GM21423 (cell line): ENCODE data around the gene ADAT1.

Source experiments
- ATAC-seq: cut with Tn5 transposase; IDR thresholded peaks from one replicate; pipeline ENCODE4 v1.9.1; 2021; ENCODE audit warnings: mild to moderate bottlenecking, moderate library complexity; ENCODE audit not compliant: unreplicated experiment

The ADAT1 gene

DNA sequence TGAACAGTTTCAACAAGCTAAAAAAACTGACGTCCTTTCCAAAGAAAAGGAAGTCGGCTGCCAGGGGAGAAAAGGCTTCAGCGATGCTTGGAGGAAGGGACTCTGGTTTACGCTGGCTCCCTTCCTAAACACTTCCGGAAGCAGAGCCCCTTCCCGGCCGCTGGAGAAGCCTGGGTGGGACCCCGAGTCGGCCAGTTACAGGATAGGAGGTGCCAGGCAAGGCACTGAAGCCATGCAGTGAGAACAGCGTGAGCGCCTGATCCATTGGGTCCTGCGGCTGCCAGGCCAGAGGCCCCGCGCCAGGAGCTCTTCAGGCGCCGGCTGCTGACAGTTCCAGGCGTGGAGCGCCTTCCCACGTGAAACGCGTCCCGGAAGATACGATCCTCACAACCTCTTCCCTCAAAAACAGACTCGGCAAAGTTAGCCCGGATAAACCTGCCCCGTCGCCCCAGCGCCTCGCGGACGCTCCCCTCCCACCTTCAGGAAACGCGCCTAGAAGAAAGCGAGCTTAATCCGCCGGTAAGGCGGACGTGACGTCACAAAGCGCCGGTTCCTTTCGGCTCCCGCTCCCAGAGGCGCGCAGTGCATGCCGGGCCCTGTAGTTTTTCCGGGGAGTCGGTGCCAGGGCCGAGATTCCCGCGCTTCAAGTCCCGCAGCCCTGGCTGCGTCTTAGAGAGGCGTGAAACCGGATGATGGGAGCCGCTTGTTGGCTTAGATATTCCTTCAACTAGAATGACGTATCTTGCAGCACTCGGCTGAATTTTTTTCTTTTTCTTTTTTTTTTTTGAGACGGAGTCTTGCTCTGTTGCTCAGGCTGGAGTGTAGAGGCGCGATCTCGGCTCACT is at the start of gene ADAT1:
ADAT1 (minus strand) TSS at position 521 of the 845 bp plus-strand sequence. CDS start 2,482 bp downstream, outside the sequence.
- ATAC-seq, result peak; percentile 95

DNA sequence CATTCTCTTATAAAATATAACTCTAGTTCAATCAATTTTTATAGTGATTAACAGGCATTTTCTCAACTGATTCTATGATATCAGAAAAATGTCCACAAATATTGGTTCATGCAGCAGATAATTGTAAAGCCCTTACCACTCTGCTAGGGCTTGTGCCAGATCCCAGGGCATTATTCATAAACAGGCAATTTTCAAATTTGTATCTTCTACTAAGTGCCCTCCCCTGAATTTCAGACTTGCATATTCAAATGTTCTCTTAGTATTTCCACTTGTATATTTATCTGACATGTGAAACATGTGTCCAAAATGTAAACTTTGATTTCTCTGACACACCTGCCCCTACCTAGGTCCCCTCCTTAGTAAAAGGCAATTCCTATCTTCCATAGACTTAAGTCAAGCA is 44.4 kb upstream of the ADAT1 start:
- ATAC-seq, result no peak

DNA sequence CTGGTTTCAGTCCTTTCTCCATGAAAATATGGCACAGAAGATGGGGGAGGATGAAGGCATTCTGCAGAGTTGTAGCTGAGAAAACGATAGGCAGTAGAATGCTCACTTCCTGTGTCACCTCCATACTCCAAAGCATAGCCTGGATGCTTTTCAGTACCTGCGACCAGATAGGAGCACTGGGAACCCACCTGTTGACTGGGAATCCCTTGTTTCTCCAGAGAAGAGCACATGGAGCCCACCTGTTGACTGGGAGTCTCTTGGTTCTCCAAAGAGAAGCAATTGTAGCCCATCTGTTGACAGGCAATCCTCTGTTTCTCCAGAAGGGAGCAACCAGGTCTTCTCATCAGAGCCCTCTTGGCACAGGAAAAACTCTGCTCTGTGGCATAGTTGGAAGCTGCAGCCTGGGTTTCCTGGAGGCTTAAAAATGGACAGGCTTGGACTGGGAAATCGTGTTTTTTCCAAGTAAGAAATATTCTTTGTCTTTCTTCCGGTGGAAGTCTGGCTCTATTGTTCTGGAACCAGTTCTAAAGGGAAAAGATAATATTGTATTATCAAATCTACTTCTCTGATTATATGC is 37.7 kb upstream of the ADAT1 start:
- no peak for ATAC-seq

DNA sequence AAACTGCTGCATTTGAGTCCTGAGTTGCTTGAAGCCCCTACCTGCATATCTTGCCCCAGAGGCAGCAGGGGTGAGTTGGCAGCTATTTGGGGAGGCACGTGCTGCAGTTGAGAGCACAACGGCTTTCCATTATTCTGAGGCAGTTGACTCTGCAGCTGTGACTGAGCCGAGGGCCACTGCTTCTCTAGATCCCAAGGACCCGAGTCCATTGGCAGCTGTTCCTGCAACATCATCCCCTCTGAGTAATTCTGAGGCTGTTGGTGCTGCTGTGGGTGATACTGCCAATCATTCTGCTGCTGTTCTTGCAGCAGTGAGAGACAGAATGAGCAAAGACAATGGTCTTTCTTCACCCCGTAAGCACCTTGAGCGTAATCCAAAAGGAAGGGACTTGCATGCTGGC is 37.2 kb upstream of the ADAT1 start:
- no peak for ATAC-seq

DNA sequence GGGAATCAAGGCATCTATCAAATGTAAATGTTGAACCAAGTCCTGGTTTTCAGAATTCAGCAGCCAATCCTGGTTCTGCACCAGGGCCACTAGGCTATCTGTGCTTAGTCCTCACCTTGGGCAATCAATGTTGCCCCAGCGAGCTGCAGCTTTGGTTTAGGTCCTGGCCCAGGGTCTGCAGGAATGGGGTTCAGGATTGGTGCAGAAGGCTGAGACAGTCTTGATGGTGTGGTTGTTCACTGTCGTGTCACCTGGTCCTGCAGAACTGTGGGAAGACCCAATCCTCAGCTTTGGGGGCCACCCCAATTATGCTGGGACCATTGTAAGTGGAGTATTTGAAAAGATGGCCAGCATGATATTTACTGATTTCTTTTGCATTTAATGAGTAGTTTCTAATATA is 35.1 kb upstream of the ADAT1 start:
- no peak for ATAC-seq

DNA sequence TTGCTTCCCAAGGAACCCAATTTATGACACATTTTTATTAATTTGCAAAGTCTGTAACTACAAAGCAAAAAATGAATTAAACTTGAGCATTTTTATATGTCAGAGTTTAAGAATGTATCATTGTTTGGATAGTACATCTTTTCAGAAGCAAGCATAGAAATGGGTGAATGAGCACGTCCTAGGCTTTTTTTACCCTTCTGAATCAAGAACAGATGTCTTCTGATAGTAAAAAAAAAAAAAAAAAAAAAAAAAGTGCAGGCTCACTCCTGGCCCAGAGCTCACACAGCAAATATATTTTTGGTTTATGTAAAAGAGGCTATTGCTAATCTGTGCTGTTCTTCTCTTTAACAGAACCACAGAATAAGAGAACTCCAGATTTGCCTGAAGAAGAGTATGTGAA is 30.8 kb upstream of the ADAT1 start:
- ATAC-seq, result no peak

DNA sequence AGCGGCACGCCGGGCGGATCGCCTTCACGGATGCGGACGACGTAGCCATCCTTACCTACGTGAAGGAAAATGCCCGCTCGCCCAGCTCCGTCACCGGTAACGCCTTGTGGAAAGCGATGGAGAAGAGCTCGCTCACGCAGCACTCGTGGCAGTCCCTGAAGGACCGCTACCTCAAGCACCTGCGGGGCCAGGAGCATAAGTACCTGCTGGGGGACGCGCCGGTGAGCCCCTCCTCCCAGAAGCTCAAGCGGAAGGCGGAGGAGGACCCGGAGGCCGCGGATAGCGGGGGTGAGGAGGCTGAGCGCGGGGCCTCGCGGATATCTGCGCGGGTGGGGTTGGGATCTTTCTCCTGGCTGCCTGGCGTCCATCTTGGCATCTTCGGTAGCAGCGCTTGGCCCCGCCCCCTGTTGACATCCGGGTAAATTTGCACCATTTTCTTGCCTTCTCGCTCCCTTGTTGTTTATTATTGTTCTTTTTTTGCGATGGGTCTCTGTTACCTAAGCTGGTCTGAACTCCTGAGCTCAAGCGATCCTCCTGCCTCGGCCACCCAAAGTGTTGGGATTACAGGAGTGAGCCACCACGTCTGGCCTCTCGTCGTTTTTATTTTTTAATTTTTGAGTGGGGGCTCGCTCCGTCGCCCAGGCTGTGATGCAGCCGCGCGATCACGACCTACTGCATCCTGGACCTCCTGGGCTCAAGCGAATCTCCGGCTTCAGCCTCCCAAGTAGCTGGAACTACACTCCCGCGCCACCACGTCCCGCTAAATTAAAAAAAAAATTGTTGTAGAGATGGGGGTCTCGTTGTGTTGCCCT is 25.4 kb upstream of the ADAT1 start:
- ATAC-seq, result peak; percentile 35

DNA sequence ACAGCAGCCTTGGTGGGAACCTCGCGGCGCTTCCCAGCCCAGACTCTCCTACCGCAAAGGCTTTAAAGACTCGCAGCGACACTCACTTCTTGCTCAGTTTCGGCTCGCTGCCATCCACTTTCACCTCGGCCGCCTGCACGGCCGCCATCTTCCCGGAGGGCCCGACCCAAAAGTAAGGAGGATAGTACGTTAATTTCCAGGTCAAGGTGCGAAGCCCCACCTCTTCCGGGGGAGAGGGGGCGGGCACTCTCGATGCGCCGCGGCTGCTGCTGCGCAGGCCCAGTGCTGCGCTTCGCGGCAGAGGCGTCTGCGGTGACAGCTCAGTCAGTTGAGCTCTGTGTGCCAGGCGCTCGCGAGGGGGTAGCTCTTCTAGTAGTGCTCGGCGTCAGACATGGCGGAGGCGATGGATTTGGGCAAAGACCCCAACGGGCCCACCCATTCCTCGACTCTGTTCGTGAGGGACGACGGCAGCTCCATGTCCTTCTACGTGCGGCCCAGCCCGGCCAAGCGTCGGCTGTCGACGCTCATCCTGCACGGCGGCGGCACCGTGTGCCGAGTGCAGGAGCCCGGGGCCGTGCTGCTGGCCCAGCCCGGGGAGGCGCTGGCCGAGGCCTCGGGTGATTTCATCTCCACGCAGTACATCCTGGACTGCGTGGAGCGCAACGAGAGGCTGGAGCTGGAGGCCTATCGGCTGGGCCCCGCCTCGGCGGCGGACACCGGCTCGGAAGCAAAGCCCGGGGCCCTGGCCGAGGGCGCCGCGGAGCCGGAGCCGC is 24.6 kb upstream of the ADAT1 start, which contains the start of the genes KARS1 and TERF2IP:
KARS1 (minus strand) TSS at position 174 of the 773 bp plus-strand sequence; CDS start at position 148, 26 bp downstream.
TERF2IP (plus strand) TSS at position 282 of the 773 bp plus-strand sequence; CDS start at position 392, 110 bp downstream.
- ATAC-seq, result peak; percentile 82

DNA sequence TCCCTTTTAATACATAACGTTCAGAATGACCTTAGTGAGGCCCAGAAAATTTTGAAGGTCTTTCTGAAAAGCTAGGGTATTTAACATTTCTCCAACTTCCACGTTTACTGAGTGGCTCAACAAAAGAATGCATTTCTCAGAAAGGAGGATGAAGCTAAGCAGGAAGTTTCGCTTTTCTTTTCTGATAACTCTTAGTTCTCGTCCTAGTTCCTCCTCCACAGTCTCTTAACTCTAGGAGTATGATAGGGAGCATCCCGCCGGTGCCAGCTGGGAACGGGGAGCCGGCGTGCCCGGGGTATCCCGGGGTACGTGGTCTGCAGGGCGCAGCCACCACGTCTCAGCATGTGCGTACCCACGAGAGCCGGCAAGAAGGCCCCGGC is 24.0 kb upstream of the ADAT1 start:
- peak; percentile 17 for ATAC-seq

DNA sequence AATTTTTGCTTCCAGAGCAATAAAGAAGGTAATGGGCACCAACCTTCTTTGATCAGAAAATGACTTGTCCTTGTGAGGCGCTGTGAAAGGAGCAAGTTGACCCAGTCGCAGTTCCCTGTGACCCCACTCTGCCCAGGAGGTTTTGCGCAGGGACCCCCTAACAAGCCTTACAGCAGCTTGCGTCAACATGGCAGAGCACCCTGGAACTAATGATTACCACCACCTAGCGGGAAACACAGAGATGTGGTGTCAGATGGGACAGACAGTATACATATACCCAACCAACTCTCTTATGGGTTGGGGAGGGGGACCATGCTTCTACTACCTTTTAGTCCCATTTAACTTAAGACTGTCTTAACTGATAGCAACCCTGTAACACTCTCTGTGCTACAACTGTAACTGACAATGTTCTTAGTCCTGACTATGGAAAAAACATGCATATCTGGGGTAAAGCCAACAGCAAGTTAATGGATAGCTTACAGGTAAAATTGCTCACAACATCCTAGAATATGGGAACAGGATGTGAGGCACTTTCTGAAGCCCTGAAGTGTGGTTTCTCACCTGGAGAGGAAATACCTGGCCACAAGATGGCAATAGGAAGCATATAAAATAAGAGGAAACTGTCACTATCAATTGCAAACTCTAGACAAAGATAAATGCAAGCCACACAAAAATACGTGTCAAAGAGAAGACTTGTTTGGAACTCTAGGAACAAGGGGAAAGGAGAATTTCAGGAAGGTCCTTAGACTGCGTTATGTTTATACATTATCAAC is 21.3 kb upstream of the ADAT1 start:
- no peak for ATAC-seq

GRCh38 chr16:75640598-75640997 is 17.5 kb upstream of the ADAT1 start:
- ATAC-seq, result no peak

- ATAC-seq, result no peak
Measured at GRCh38 chr16:75635036-75635435, 12.0 kb upstream of the ADAT1 start.

DNA sequence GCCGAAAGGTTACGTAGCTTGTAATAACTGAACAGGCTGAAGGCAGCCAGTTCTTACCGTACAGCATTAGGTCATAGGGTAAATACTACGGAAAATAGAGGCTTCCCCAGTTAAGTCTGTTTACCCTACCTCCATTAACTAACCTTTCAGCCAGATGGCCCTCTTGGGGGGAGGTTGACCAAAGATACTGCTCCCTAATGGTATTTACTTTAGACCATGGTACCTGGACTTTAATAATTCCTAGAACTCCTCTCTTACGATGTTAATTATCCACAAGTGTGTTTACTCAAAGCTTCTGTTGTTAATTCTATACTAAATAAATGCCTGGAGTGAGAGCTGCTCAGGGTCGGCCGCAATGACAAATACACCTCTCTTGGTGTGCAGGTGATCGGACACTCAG is 9.8 kb upstream of the ADAT1 start:
- no peak for ATAC-seq

DNA sequence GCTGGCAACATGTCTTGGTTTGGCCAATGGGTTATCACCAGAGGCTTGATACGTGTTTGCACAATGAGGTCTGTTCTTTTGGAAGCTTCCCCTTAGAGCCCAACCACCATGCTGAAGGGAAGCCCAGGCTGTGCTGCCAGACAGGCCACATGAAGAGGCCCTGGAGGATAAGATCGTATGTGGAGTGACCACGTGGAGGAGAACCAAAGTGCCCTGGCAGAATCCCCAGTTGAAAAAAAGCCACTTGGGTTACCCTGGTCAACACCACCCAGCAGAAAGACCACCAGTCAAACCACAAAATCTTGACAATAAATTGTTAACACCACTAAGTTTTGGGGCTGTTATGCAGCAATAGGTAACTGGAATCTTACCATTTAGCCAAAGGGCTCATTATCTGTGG is 7.0 kb upstream of the ADAT1 start:
- no peak for ATAC-seq

DNA sequence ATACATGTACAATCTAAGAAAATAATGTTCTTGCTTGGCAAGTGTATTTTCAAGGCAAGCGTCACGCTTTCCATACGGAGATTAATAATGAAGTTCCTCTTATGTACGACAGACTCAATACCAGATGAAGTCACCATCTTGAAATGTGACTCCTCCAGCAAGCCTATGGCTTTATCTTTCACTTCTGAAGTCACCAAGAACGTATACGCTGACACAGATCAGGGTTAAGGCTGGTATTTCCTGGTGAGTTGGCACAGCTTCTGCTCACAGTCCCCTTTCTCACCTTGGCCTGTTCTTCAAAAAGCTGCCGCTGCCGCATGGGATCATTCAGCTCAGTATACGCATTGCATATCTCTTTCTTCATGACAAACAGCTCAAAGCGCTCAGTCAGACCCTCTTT is 6.1 kb upstream of the ADAT1 start:
- ATAC-seq, result no peak

- no peak for ATAC-seq
Measured at GRCh38 chr16:75628351-75628750, 5.3 kb upstream of the ADAT1 start.

DNA sequence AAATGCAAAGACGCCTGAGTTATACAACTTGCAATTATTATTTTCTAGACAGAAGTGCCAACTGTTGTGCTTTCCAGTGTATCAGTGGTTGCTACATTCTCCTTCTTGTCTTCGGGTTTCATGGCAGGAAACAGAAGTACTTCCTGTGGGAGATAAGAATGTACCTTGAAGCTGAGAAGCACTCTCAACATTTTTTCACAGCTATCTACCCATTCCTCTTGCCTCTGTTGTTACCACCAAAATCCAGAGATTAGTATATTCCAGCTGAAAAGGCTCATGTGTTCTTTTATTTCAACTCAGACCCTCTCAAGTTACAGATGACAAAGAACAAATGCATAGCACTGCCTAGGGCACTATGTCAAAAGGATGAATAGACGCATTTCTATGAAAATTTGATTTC is 4.8 kb upstream of the ADAT1 start:
- no peak for ATAC-seq

DNA sequence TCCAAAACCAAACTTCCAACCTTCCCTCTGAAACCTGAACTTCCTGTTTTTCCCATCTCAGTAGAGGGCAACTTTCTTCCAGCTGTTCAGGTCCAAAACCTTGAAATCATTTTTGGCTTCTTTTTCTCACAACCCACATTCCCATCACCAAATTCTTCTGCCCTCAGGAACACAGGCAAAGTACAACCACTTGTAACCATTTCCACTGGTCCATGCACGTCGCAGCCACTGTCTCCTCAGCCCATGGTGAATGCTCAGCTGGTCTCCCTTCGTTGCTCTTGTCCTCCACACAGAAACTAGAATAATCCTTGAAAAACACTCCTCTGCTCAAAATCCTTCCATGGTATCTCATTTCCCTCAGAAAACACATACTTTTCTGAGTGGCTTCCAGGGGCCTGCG is 3.7 kb upstream of the ADAT1 start:
- no peak for ATAC-seq

- no peak for ATAC-seq
Measured at GRCh38 chr16:75624921-75625334, 1.8 kb upstream of the ADAT1 start.

- no peak for ATAC-seq
Measured at GRCh38 chr16:75621170-75621477, 2.0 kb downstream of the ADAT1 start.
